Measurements from ENCODE around the gene AOPEP.

Gene AOPEP

DNA sequence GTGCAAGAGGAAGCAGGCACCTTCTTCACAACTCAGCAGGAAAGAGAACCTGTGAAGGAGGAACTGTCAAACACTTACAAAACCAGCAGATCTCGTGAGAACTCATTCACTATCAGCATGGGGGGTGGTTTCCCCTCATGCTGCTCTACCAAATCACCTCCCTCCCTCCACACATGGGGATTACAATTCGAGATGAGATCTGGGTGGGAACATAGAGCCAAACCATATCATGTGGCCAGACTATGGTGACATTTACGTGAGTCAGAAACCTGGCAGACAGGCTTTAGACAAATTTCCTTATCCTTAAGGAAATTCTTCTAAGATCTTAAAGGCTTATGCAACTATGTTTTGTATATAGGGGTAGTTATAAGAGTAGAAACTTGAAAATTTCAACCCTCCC is 8.7 kb upstream of the AOPEP start:
- no peak for DNase-seq

DNA sequence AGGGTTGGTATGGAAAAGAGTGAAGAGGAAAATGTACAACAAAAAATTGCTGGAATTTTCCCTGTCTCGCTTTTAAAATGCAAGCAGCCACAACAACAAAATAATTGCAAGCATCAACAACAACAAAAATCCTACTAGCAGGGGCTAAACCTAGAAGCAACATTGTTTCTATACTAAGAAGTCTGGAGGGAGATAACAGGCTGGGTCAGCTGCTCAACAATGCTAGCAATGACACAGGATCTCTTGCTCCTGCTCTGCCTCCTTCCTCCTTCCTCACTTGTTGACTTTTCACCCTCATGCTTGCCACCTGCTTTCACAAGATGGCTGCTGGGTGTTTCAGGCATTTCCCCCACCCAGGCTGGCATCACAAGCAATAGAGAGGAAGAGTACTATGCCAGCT is 7.6 kb upstream of the AOPEP start:
- no peak for DNase-seq

DNA sequence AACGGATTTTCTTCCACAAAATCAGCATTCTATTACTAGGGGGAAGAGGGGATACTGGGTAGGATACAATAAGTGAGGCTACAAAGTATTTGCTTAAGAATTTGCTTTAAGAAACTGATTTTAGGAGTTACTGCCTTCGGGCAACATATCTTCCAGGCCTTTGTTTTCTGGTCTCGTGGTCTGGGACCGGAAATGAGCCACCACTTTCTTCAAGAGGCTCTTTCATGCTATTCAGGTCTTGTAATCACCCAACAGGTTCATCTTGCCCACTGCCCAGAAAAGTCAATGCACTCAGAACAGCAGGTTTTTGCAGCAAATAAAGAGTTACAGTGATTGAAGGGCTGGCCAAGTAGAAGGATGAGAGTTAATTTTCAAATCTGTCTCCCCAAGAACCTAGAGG is 6.6 kb upstream of the AOPEP start:
- no peak for DNase-seq

DNA sequence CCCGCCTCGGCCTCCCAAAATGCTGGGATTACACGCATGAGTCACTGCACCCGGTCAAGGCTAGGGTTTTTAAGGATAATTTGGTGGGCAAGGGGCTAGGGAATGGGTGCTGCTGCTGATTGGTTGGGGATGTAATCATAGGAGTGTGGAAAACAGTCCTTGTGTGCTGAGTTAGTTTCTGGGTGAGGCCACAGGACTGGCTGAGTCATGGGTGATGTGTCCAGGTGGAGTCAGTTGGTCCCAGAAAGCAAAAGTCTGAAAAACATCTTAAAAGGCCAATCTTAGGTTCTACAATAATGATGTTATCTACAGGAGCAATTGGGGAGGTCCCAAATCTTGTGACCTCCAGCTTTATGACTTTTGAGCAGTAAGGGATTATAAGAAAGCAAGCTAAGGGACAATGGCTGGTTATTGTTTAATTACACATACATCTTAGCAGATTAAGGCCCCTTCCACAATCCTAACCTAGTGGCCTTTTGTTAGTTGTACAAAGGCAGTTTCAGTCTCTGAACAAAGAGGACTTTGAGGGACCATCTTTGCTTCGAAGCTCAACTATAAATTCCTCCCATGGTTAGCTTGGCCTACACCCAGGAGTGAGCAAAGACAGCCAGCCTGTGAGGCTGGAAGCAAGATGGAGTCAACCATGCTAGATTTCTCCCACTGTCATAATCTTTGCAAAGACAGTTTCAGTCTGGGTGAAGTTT is 5.5 kb upstream of the AOPEP start:
- DNase-seq = no peak

DNA sequence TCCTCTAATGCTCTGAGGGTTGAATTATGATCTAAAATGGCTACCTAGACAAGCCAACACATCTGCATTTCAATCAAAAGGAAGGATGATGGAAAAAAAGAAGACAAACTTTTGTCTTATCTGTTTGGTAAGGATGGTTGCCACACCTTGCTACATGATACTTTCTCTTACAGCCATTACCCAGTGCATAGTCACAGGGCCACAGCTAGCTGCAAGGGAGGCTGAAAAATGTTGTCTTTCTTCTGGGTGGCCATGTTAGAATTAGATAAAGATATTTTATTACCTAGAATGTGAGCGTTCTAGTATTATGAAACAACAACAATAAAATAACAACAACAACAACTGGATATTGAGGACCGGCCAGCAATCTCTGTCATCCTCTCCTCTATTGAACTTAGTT is 4.7 kb upstream of the AOPEP start:
- no peak for DNase-seq

DNA sequence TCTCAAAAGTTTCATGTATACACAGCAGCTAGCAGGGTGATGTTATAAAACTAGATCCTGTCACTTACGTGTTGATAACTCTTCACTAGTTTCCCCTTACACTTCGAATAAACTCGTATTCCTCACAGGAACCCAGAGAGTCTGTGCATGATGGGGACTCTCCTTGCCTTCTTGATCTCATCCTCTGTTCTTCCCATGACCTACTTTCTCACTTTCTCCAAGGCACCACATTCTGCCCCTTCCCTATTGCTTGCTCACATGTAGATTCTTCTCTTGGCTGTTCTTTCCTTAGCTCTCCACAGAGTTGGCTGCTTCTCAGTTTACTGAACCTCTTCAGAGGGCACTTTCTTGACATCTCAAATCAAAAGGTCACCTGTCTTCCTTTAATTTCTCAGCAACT is 1.2 kb upstream of the AOPEP start:
- DNase-seq = no peak

DNA sequence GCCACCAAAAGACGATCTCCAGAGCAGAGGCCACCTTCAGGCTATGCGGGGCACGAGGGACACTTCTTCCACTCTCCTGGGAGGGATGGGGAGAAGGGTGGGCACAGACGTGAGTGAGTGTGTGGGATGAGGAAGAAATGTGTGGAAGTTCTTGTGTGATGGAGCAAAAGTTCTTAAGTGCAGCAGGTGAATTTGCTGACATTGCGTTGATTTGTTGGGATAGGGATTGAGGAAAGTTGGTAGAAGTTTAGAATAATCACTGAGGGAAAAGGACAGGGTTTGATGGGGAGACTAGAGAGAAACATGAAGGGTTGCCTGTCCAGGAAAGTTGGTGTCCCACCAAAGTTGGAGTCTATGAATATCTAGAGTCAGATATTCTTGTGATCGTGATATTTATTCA is 2.2 kb downstream of the AOPEP start:
- no peak for DNase-seq

DNA sequence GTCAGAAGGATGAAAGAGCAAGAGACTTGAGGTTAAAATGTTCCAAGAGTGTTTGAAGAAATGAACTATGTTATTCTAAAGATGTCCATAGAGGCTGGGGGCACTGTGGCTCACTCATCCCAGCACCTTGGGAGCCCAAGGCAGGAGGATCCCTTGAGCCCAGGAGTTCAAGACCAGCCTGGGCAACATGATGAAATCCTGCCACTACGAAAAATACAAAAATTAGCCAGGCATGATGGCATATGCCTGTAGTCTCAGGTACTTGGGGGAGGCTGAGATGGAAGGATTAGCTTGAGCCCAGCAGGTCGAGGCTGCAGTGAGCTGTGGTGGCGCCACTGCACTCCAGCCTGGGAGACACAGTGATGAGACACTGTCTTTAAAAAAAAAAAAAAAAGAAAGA is 2.7 kb downstream of the AOPEP start:
- DNase-seq = no peak

DNA sequence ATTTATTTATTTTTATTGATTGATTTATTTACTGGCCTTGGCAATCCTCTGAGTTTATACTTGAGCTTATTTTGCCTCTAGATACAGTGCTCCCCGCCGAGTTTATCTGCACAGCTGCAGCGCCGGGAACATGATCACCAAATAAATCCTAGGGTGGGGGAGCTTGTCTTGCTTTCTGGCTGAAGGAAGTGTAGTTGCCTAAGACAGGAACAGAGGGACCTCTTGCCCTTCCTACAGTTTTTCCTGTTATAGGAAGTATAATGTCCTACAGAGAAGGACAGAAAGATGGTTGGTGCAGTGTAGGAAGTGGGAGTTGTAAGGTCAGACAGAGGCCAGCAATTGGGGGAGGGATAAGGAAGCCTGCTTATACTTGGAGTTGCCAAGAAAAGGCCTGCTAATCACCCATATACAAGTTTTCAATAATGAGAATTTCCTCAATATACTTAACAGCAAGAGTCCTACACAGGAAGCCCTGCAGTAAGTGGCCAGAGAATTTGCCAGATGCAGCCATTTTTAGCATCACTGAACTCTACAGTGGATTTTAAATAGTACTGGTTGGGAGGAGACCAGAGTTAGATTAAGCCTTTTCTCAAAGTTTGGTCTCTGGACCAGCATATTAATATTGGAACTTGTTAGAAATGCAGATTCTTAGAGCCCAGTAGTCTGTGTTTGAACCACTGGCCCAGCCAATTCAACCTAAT is 7.7 kb downstream of the AOPEP start:
- DNase-seq = no peak

DNA sequence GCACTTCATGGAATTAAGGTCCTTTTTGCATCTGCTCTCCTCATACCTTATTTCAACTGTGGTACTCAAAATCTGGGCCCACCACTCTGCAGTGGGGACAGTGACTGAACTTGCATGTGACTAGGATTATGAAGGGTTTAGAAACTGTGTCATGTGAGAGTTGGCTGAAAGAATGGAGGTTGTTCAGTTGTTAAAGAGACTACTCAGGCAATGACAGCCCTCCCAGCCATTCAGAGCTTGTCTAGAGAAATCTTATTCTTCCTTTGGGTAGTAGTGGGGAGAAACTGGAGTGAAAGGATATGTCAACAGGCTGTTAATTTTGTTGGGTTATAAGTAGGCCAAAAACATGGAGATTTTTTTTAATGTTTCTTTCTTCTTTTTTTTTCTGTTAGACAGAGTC is 10.3 kb downstream of the AOPEP start:
- DNase-seq = no peak

DNA sequence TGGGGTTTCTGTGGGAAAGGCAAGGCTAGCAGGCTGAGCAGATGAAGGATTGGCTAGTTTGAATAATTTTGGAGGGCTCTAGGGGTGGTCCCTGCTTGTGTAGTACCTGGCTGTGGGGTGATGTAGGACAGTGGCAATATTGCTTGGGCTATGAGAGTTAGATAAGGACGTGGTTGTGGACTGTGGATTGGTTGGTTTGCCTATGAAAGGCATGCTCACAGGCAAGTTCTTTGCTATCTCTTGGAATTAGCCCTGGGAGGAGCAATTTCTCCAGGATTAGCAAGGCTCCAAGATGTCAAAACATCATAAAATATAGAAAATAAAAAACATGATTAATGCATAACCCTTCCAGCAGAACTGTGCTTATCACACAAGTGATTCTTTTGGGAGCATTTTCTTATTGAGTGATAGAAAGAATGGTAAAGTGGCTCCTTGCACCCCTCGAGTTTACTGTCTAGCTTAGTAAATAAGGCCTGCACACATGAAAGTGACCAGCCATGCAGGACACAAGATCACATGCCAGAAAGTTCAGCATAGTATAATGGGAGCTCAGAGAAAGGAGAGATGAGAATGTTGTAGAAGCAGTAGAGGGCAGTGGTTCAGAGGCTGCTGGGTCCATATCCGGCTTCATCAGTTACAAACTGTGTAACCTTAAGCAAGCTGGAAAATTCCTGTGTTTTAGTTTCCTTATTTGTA is 13.8 kb downstream of the AOPEP start:
- DNase-seq = no peak

DNA sequence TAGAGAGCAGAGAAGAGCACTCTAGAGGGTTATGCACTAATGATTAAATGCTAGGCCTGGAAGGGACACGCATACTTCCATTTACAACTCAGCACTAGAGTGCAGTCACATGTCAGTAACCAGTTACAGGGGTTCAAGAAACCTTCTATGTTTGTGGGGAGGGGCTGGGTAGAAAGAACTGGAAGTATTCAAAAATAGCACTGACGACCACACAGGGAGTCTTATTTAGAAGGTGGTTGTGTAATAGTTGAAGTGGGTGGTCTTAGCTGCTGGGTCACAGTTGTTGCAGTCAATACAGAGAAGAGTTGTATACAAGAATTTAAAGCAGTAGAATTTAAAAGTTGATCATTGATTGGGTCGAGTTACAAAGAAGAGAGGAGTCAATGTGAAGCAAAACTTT is 15.4 kb downstream of the AOPEP start:
- no peak for DNase-seq

DNA sequence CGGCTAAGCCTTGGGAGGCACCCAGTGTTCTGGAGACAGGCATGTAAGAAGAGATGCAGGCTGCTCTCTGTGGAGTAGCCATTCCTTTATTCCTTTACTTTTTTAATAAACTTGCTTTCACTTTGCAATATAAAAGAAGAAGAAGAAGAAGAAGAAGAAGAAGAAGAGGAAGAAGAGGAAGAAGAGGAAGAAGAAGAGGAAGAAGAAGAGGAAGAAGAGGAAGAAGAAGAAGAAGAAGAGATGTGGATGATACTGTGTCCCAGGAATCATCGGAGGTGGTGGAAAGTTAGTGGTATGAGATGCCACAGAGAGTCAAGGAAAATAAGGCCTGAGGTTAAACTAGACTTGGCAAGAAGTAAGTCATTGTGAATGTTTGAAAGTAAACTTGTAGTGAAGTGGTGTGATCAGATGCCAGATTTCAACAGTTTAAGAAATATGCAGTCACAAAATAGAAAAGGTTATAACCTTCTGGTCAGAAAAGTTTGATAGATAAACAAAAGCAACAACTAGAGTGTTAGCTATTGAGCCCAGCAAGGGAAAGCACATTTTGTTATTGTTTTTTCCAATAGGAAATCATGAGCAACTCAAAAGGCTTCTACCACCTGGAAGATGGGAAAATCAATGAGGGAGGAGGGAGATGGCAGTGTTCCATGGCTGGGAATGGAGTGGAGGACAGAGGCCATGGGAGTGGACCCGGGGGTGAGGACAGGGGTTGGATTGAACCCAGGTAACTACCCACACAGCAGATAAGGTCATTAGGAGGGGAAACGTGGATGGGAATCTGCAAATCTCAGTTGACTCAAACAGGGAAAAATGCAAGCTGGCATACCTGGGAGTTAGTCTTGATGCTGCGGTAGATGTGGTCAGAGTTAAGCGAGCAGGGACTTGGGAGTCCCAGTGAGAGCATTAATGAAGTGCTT is 16.8 kb downstream of the AOPEP start:
- no peak for DNase-seq

DNA sequence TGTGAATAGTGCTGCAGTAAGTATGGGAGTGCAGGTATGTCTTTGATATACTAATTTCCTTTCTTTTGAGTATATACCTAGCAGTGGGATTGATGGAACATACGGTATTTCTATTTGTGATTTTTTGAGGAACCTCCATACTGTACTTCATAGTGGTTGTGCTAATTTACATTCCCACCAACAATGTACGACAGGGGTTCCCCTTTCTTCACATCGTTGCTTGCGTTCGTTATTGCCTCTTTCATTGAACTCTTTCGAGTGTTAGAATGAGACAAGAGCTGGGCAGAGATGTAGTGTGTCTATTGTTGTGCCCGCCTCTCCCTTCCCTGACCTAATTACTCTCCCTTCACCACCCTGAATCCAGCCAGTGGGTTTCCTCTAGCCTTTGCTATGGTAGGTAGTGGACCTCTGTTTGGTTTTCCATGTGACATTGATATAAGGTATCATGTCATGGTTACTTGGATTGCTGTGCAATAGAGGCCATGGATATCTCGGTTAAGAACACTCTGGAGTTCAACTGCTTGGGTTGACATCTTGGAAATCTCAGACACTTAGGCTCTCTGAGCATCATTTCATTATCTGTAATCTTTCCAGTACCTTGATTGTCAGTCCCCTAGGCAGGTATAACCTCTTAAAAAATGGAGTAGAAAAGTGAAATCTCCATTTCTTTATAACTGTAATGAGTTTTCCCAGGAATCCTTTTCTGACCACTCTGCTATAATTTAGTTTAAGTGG is 19.5 kb downstream of the AOPEP start:
- DNase-seq = no peak

DNA sequence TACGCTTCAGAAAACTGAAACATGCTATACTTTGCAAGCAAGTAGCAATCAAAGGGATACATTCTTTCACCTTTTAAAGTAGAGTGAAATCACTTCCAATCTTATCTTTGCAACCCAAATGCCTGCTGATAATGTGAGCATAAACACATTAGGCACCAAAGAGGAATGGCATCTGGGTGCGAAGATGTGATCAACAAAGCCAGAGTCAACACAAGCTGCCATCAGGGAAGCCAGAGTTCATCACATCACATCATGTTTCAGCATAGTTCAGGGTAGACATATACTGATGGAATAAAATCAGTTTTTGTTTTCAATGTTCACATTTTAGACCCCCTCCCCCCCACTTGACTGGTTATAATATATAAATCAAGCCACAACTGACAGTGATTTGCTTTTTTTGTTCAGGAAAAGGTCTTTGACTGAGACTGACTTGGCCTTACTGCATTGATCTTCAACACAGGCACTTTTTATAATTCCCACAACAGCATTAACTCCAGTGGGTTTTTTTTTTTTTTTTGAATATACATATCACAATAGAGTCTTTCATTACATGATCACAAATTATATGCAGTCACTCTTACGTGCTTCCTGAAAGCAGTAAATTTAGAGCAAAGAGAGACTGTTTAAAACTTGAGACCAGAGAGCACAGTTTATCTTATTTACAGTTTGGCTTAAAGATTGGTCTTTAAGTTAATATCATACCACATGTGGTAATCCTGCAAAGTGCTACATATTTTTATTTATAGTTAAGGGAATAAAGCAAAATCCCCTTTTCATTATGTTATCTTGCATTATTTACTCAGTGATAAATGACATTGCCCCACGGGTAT is 20.3 kb downstream of the AOPEP start:
- no peak for DNase-seq

DNA sequence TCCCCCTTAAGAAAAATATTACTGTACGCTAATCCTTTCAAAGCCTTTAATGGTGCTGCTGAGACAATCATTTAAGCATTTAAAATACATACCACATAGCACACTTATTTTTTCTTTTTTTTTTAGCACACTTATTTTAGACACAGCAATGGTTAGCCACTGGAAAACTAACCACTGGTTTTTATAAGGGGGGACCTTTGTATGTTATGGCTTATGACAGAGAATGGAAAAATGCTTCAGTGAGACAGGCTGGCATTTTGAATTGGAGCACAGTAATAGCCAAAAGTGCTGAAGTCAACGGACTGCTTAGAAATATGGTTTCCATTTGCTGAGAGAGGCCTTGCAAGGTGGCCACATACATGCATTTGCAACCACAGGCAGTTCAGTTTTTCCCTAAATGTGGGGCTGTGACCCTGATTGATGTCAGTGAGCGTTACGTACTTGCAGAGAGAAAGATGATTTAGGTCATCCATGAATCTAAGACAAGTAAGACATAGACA is 28.5 kb downstream of the AOPEP start:
- no peak for DNase-seq

DNA sequence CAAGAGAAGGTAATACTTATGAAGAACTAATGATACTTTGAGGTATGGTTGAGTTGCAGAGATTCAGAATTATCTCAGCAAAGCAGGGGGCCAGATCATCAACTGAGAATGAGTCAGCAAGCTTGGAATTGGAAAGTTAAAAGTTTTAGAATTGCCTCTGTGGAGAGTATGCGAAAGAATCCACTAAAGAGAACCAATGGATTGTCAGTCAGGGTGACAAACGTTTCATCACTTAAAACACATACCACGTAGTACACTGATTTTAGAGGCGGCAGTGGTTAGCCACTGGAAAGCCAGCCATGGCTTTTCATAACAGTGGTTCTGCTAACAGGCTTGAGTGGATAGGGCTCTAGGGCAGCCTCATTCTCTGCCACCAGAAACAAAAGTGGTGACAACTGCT is 30.7 kb downstream of the AOPEP start:
- no peak for DNase-seq

DNA sequence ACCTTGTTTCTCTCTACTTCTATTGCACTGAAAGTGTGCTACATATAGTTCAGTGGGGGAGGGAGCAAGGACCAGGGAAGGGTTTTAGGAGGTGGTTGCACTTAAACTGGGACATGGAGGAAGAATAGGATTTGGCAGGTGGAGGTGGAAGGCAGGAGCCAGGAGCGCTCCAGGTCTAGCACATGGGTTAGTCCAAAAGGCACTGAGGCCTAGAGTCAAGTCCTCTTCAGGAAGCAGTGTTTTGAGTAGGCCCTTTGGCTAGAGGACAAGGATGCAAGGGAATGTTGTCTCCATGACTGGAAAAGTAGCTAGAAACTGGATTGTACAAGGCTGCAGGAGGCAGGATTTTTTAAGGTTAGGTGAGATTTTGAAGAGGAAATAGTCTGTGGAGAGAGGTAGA is 31.5 kb downstream of the AOPEP start:
- no peak for DNase-seq

DNA sequence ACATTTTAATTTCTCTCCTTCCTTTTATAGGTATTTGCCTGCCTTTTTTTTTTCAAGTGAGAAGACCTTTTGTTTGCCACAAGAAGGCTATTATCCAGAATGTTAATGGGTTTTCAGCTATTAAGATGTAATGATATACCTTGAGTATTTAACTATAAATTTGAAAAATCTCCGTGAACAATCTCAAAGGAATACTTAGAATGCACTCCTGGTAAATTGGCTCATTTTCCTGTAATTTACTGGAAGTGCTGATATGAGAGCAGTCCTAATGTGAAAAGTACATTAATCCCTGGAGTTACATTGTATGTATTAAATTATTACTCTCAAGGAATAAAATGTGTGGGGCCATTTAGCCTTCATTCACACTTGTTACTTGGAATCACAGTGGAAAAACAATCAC is 32.4 kb downstream of the AOPEP start:
- DNase-seq = no peak

DNA sequence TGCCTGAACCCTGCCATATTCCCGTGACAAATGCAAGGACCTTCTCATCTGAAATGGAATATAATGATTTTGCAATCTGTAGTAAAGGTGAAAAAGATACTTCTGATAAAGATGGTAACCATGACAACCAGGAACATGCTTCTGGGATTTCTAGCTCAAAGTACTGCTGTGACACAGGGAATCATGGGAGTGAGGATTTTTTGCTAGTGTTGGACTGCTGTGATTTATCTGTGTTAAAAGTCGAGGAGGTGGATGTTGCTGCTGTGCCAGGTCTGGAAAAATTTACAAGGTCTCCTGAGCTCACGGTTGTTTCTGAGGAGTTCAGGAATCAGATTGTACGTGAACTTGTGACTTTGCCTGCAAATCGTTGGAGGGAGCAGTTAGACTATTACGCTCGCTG is 33.5 kb downstream of the AOPEP start:
- no peak for DNase-seq

DNA sequence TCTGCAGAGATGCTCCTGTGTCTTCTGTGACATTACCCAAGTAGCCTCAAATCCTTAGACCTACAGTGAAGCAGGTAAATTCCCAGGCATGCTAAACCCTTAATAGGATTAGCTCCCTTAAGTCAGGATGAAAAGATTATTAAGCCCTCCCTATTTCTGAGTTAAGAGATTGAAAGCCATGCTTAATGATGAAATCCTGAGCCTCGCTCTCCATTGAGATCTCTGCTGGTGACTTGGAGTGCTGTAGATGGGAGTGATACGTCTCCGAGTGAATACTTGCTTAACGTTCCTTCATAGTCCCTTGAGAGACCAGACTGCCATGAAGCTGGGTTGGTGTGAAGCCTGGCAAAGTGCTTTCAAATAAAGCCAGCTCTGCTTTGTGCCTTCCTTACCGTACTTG is 34.2 kb downstream of the AOPEP start:
- DNase-seq = no peak

Measured in activated CD8-positive, alpha-beta memory T cell treated with anti-CD3 and anti-CD28 coated beads, Interleukin-2, amount 50 U/mL, for 48 hours (primary cell).